Chondrocyte (in vitro differentiated cells): ENCODE data around the gene TMEM19. TPM values are rescaled to one million over a fixed set of nuclear protein-coding genes. Genes with fewer than 3 reads are reported as not detected.

Experiments used
- DNase-seq: peaks from one replicate; pipeline ENCODE4 v3.0.0; 2021; ENCODE audit warnings: mixed read lengths, low spot score
- H3K27ac Mint-ChIP-seq: one replicate; pipeline ENCODE4 v1.8.0; 2021; ENCODE audit warnings: mild to moderate bottlenecking, moderate library complexity, mixed read lengths; ENCODE audit not compliant: unreplicated experiment
- H3K27me3 Mint-ChIP-seq: 2 replicates; pipeline ENCODE4 v1.8.0; 2021; ENCODE audit warnings: low read depth, mixed read lengths
- H3K36me3 Mint-ChIP-seq: 2 replicates; pipeline ENCODE4 v1.8.0; 2021; ENCODE audit warnings: low read depth, mixed read lengths
- H3K4me1 Mint-ChIP-seq: 2 replicates; pipeline ENCODE4 v1.8.0; 2021; ENCODE audit warnings: low read depth, mild to moderate bottlenecking, mixed read lengths
- H3K4me3 Mint-ChIP-seq: one replicate; pipeline ENCODE4 v1.8.0; 2021; ENCODE audit warnings: mild to moderate bottlenecking, moderate library complexity, mixed read lengths; ENCODE audit not compliant: unreplicated experiment
- H3K9me3 Mint-ChIP-seq: 2 replicates; pipeline ENCODE4 v1.8.0; 2021; ENCODE audit warnings: low read depth, mixed read lengths
- CTCF ChIP-seq: fragments of 200-600 bp; sonication (generic); IDR thresholded peaks from 2 replicates; pipeline ENCODE4 v1.5.0; 2021; ENCODE audit warnings: antibody characterized with exemption, mild to moderate bottlenecking, moderate library complexity
- total RNA-seq: library from RNA; stranded (reverse); gene quantifications from 3 replicates; pipeline ENCODE4 v1.2.1, GENCODE V29; 2021

Gene TMEM19
- total RNA-seq, 1 donor from 2014 or later, result 27.5 TPM

- no peak for TF ChIP-seq CTCF
- Mint-ChIP-seq H3K4me1 (peaks cover 41% of the 10 kb centered on the region), H3K36me3 (peaks cover 37% of the 10 kb centered on the region), H3K9me3 (no peaks in the 10 kb centered on the region), H3K4me3 (no peak overlapping the region), H3K27ac (peak overlapping the region; percentile 42), H3K27me3 (no peaks in the 10 kb centered on the region)
- no peak for DNase-seq
Measured at GRCh38 chr12:71655907-71656306, 30.0 kb upstream of the TMEM19 start.

DNA sequence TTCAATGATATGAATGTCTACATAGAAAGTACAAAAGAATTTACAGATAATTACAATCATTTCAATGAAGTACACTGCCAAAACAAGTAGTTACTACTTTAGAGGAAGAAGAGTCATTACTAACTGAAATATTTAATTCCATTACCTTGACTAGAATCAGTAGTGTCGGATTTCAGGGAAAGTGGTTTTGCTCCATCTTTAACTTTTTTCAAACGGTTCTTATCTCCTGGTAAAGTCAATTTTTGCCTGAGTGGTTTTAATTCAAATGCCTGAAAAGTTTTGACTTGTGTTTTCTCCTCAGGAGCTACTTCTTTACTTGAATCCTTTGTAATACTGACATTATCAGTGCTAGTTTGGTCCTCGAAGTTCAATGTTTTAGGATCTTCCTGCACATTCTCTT is 29.1 kb upstream of the TMEM19 start:
- TF ChIP-seq CTCF, result no peak
- Mint-ChIP-seq H3K27me3 (no peaks in the 10 kb centered on the region), H3K4me1 (peaks cover 44% of the 10 kb centered on the region), H3K9me3 (no peaks in the 10 kb centered on the region), H3K36me3 (peaks cover 37% of the 10 kb centered on the region), H3K4me3 (no peak overlapping the region), H3K27ac (no peak overlapping the region)
- no peak for DNase-seq

DNA sequence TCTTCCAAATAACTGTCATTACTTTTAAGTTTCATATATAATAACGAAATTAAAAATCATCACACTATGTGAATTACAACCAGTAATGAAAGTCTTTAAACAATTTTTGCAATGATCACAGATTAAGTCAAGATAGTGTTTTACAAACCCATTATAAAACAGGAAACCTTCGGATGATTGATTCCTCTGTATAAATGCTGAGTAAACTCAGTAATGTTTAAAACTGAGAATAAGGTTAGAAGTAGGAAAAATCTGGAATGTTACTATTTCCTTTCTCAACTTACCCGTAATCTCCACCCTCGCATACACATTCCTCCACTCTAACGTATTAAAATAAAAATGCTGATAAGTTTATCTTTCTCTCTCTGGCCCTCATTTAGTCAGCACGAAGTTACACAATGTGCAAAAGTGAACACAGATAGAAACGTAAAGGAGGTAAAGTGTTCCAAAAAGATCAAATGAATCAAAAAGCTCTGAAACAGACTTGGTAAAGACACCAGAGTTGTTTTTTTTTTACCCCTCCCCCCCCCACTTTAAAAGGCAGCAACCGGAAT is 23.8 kb upstream of the TMEM19 start:
- Mint-ChIP-seq H3K27ac (peak overlapping the region; percentile 100), H3K4me1 (peaks cover 44% of the 10 kb centered on the region), H3K9me3 (no peaks in the 10 kb centered on the region), H3K4me3 (peak overlapping the region; percentile 100), H3K27me3 (no peaks in the 10 kb centered on the region), H3K36me3 (peaks cover 23% of the 10 kb centered on the region)
- TF ChIP-seq CTCF, result no peak
- DNase-seq, result no peak

DNA sequence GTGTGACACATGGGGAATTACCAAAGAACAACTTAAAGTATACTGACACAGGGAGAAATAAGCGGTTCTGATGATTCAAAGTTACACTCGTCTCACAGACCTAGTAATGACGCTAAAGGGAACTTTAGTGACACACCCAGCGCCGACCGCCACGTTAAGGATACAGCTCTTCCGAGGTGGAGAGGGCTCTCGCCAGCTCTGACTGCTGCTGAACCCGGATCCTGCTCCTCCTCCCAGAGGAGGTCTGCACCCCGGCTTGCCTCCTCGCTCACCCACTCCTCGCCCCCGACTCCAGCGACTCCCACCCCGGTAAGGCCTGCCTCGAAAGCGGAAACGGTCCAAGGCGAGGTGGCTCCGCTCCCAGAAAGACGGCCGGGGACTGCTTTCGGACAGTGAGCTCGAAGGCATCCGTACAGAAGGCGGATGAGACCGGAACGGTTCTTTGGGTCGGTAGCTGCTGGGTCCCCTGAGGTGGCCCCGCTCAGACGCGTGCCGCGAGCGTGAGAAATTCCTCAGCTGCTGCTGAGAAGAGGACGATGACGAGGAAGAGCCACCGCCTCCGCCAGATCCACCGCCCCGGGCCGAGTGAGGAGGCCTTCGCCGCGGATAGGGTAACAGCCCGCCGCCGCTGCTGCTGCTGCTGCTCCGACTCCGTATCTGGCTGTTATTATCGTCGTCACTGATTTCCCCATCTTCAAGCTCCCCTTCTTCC is 22.9 kb upstream of the TMEM19 start:
- peak; percentile 94 for DNase-seq
- Mint-ChIP-seq H3K27me3 (no peaks in the 10 kb centered on the region), H3K27ac (peak overlapping the region; percentile 100), H3K4me1 (peaks cover 40% of the 10 kb centered on the region), H3K36me3 (peaks cover 18% of the 10 kb centered on the region), H3K9me3 (no peaks in the 10 kb centered on the region), H3K4me3 (peak overlapping the region; percentile 100)
- no peak for TF ChIP-seq CTCF

DNA sequence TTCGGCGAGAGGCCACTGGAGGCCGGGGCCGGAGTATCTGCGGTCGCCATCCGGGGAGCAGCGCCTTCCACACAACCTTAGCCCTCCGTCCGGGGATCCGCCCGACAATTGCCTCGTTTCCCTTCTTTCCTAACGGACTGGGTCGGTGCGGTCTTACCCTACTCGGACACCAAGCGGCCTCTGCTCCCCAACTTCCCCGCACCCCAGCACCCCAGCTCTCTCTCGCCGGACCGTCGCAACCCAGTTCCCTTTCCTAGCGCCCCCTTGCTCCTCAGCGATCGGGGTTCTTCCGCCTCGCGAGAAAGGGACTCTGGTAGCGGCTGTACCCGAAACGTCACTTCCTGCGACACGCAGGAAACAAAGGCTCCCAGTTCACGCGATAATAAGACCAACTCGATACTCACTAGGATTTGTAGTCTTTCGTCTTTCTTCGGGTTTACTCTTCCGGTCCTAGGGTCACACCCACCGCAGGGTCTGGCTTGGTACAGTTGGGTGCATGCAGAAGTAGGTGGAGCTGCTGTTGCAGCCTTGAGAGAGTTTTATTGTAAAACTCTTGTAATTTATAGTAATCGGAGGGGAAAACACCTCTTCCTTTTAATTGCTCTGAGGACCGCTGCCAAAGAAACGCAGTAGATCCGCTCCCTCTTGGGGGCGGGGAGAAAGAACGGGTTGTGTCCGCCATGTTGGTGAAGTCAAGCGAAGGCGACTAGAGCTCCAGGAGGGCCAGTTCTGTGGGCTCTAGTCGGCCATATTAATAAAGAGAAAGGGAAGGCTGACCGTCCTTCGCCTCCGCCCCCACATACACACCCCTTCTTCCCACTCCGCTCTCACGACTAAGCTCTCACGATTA is 22.1 kb upstream of the TMEM19 start, which contains the start of the genes THAP2 and ZFC3H1:
THAP2 (plus strand) TSS at position 741 of the 850 bp plus-strand sequence. CDS start 209 bp downstream, outside the sequence.
ZFC3H1 (minus strand) TSS at position 288 of the 850 bp plus-strand sequence; CDS start at position 50, 238 bp downstream.
- Mint-ChIP-seq H3K4me3 (peak within 1 kb of the TSS; percentile 100), H3K36me3 (peaks cover 13% of the 10 kb centered on the region), H3K4me1 (peaks cover 38% of the 10 kb centered on the region)

More for the DNA sequence above, 22.1 kb upstream of the TMEM19 start, which contains the start of the genes THAP2 and ZFC3H1:
- Mint-ChIP-seq H3K9me3 (no peaks in the 10 kb centered on the region), H3K27me3 (no peaks in the 10 kb centered on the region), H3K27ac (peak within 1 kb of the TSS; percentile 100)
- TF ChIP-seq CTCF, result peak; percentile 68
- DNase-seq, result peak; percentile 93
